Natural killer cell (primary cell): ENCODE measurements around the gene ADAMTS17. TPM values are rescaled to one million over a fixed set of nuclear protein-coding genes. Genes with fewer than 3 reads are reported as not detected.

Experiments used
- ATAC-seq, 3 donors: fragments of 150-1000 bp in 2 of 3; fragments of 200-7000 bp in 1 of 3; cut with Tn5 transposase; 1 replicate in 1 of 3; 2 replicates in 2 of 3; pipeline ENCODE4 v1.10.0; 2021; ENCODE audit warnings: mild to moderate bottlenecking in 2 of 3, moderate library complexity in 2 of 3
- DNase-seq, 2 donors: peaks; one replicate each; pipeline versions ENCODE4 v3.0.0 to v3.0.0-alpha.2; 2013 to 2021; ENCODE audit warnings: mixed read lengths in 1 of 2
- H3K27ac ChIP-seq: one replicate; pipeline ENCODE4 v1.5.1; 2013; ENCODE audit warnings: mild to moderate bottlenecking, low read length
- H3K27me3 ChIP-seq: one replicate; pipeline ENCODE4 v1.6.1; 2013; ENCODE audit warnings: low read length; ENCODE audit not compliant: control insufficient read depth, insufficient read depth
- H3K36me3 ChIP-seq: one replicate; pipeline ENCODE4 v1.6.1; 2013; ENCODE audit warnings: low read length; ENCODE audit not compliant: control insufficient read depth, insufficient read depth
- H3K4me1 ChIP-seq: one replicate; pipeline ENCODE4 v1.6.1; 2013; ENCODE audit warnings: low read length; ENCODE audit not compliant: control insufficient read depth, insufficient read depth
- H3K4me3 ChIP-seq: one replicate; pipeline ENCODE4 v1.5.1; 2013; ENCODE audit warnings: low read length
- H3K9me3 ChIP-seq: one replicate; pipeline ENCODE4 v1.6.1; 2013; ENCODE audit warnings: low read length; ENCODE audit not compliant: control insufficient read depth, insufficient read depth
- H3K27ac Mint-ChIP-seq, 2 donors: one replicate each; pipeline ENCODE4 v1.8.0; 2022; ENCODE audit warnings: mild to moderate bottlenecking in 2 of 2, mixed read lengths in 2 of 2, moderate library complexity in 1 of 2
- H3K27me3 Mint-ChIP-seq, 2 donors: one replicate each; pipeline ENCODE4 v1.8.0; 2022; ENCODE audit warnings: low read depth in 2 of 2, mixed read lengths in 2 of 2
- H3K36me3 Mint-ChIP-seq: one replicate; pipeline ENCODE4 v1.8.0; 2022; ENCODE audit warnings: mixed read lengths
- H3K4me1 Mint-ChIP-seq, 2 donors: one replicate each; pipeline ENCODE4 v1.8.0; 2022; ENCODE audit warnings: mixed read lengths in 2 of 2
- H3K4me3 Mint-ChIP-seq: one replicate; pipeline ENCODE4 v1.8.0; 2022; ENCODE audit warnings: mild to moderate bottlenecking, moderate library complexity, mixed read lengths
- H3K9me3 Mint-ChIP-seq, 2 donors: one replicate each; pipeline ENCODE4 v1.8.0; 2022; ENCODE audit warnings: mixed read lengths in 2 of 2
- WGBS: methylation state at CpG from one replicate; pipeline ENCODE4 v1.1.7; 2013; ENCODE audit warnings: missing lambda C conversion rate; ENCODE audit not compliant: insufficient coverage; 5-methylcytosine and 5-hydroxymethylcytosine counted together
- intact Hi-C: fragments of 100-400 bp; cut with micrococcal nuclease; formaldehyde crosslinking; loops from one replicate; pipeline ENCODE4 v1.14.2; 2022
- total RNA-seq, 4 donors: library from RNA; stranded (reverse); fragments of 120-200 nt in 1 of 4; gene quantifications; one replicate each; pipeline versions ENCODE4 v1.2.3 to v1.2.4, GENCODE V29; 2013 to 2022
- TF ChIP-seq, protein P1 (sequence below): fragments of 200-600 bp; IDR thresholded peaks from one replicate; pipeline ENCODE4 v1.8.0; 2022; ENCODE audit warnings: antibody characterized with exemption

Gene ADAMTS17
- total RNA-seq, 3 donors from 2014 or later (not counting 1 experiment from before 2014, with no cell fraction given) = 4.8 to 9.5 (median 5.3) TPM

DNA sequence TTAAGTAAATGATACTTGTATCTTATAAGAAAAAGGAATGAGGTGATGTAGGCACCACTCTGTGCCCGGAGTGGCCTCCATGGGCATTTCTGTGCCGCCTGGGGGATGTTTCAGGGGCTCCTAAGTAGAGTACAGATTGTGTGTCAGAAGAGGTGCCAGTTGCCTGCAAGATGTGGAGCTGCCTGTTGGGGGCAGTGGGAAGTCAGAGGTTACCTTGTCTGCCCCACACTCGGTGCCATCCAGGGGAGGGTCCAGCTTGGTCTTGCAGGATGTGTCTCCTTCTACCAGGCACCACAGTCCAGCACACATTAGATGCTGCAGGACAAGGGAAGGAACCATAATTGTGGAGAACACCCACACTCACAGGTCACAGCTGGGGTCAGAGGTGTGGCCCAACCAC, 208.8 kb downstream of the ADAMTS17 start:
- Histone ChIP-seq H3K4me1 (no peaks in the 10 kb centered on the region), H3K27ac (no peak overlapping the region), H3K27me3 (no peaks in the 10 kb centered on the region), H3K9me3 (no peaks in the 10 kb centered on the region), H3K36me3 (no peaks in the 10 kb centered on the region), H3K4me3 (no peak overlapping the region)
- 70% methylated on average over 3 of the region's 3 CpGs for WGBS
- no peak for ATAC-seq
- Mint-ChIP-seq H3K4me1 (no peaks in the 10 kb centered on the region), H3K27me3 (peaks cover 13 to 34% of the 10 kb centered on the region in 2 donors), H3K27ac (no peak overlapping the region), H3K4me3 (no peak overlapping the region), H3K9me3 (no peaks in the 10 kb centered on the region), H3K36me3 (no peaks in the 10 kb centered on the region)
- intact Hi-C loops = no loop called here
- no peak for DNase-seq
- TF ChIP-seq, protein P1, sequence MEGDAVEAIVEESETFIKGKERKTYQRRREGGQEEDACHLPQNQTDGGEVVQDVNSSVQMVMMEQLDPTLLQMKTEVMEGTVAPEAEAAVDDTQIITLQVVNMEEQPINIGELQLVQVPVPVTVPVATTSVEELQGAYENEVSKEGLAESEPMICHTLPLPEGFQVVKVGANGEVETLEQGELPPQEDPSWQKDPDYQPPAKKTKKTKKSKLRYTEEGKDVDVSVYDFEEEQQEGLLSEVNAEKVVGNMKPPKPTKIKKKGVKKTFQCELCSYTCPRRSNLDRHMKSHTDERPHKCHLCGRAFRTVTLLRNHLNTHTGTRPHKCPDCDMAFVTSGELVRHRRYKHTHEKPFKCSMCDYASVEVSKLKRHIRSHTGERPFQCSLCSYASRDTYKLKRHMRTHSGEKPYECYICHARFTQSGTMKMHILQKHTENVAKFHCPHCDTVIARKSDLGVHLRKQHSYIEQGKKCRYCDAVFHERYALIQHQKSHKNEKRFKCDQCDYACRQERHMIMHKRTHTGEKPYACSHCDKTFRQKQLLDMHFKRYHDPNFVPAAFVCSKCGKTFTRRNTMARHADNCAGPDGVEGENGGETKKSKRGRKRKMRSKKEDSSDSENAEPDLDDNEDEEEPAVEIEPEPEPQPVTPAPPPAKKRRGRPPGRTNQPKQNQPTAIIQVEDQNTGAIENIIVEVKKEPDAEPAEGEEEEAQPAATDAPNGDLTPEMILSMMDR = no peak

DNA sequence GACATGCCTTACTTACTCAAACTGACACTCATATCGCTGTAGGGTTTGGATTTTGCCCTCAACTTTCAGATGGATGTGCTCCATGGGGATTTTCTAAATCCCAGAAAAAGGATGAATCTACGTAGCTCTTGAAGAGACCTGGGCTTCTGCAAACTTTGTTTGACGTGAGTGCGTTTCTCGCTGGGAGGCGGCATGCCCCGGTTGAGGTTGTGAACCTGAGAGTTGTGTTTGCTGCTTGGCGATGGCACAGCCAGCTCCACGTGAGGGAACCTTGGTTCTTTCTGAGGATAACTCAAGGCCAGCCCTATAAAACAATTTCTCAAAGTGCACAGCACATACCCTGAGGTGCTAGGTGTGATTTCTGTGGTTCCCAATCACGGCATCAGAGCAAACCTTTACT, 209.5 kb downstream of the ADAMTS17 start:
- no peak overlapping the region for H3K4me3 Mint-ChIP-seq
- no peaks in the 10 kb centered on the region for H3K9me3 ChIP-seq

DNA sequence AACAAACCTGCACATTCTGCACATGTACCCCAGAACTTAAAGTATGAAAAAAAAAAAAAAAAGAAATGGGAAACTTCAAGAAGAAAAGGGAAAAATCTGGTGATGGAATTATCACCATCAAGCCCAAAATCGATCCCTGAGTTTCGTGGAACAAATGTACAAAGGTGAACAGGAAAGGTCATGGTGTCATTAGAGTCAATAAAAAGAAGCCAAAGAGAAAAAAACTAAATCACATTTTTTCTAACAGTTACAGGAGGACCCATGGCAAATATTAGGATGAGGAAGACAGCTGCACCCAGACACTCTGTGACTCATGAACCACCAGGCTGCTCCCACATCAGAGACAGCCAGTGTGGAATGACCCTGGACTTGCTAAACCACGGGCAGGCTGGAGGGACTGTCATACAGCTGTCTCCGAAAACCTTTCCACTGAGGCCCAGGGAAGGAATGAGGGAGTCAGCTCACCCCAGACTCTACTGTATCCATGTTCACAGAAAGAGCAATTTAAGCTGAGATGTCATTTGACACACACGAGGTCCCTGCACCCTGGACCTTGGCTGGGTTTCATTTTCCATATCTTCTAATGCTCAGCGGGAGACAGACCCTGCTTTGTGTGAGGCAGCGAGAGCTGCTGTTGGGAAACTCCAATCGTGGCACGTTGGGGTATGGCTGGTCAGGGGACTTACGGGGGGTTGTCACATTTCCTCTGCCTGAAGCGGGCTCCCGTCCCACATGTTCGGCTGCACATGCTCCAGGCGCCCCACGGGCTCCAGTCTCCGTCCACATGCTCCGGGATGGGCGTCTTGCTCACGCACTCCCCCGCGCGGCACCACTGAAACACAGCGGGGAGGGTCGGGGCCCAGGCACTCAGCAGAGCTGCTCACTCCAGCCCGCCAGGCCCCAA, 210.2 kb downstream of the ADAMTS17 start:
- Histone ChIP-seq H3K27me3 (no peaks in the 10 kb centered on the region), H3K27ac (no peak overlapping the region), H3K4me1 (no peaks in the 10 kb centered on the region), H3K9me3 (no peaks in the 10 kb centered on the region), H3K4me3 (no peak overlapping the region), H3K36me3 (no peaks in the 10 kb centered on the region)
- intact Hi-C loops = no loop called here
- DNase-seq (peak in 1 of 2 donors; percentile 31), ATAC-seq (peak in 2 of 3 donors; percentile 46 to 76)
- H3K27ac Mint-ChIP-seq = no peak overlapping the region
- no peaks in the 10 kb centered on the region for H3K4me1 Mint-ChIP-seq
- TF ChIP-seq, protein P1 = no peak
- H3K9me3 Mint-ChIP-seq = no peaks in the 10 kb centered on the region
- WGBS = 68% methylated on average over 25 of the region's 25 CpGs
- H3K4me3 Mint-ChIP-seq = peak overlapping the region; percentile 50
- H3K36me3 Mint-ChIP-seq = no peaks in the 10 kb centered on the region
- H3K27me3 Mint-ChIP-seq = peaks cover 5 to 24% of the 10 kb centered on the region in 2 donors

More for the DNA sequence above, 209.5 kb downstream of the ADAMTS17 start:
- no peaks in the 10 kb centered on the region for H3K36me3 ChIP-seq
- no peaks in the 10 kb centered on the region for H3K9me3 Mint-ChIP-seq
- H3K27ac Mint-ChIP-seq = no peak overlapping the region
- H3K27ac ChIP-seq = no peak overlapping the region
- WGBS = 86% methylated on average over 10 of the region's 10 CpGs
- H3K27me3 Mint-ChIP-seq = peaks cover 10 to 29% of the 10 kb centered on the region in 2 donors
- no peaks in the 10 kb centered on the region for H3K4me1 Mint-ChIP-seq
- TF ChIP-seq, protein P1 = no peak
- no peak overlapping the region for H3K4me3 ChIP-seq
- H3K36me3 Mint-ChIP-seq = no peaks in the 10 kb centered on the region
- no peaks in the 10 kb centered on the region for H3K27me3 ChIP-seq
- DNase-seq (no peak), ATAC-seq (no peak)
- intact Hi-C loops = no loop called here
- H3K4me1 ChIP-seq = no peaks in the 10 kb centered on the region
